LoVo (cell line): ENCODE data around the gene C8A.

Source experiments
- DNase-seq: peaks from one replicate; pipeline ENCODE4 v3.0.0-alpha.2; 2016; ENCODE audit warnings: low spot score

Gene C8A

GRCh38 chr1:56927171-56927570 lies 72.6 kb downstream of the C8A start:
- no peak for DNase-seq

- no peak for DNase-seq
These were observed 73.4 kb downstream of the C8A start for GRCh38 chr1:56927986-56928385.

DNA sequence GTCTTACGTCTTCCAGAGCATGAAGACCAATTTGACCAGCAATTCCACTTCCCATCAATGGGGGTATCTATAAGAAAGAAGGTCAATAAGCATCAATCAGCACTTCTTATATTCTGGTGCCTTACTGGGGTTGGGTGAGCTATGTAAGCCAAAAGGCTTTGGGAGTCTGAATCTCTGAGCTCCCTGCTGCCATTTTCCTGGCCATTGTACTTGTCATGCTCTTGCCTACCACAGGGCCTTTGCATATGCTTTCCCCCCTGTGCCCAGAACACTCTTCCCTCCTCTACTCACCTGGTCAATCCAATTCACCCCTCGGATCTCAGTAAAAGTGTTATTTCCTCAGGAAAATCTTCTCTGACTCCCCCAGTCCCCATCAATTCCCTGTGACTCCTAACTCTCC lies 74.9 kb downstream of the C8A start:
- DNase-seq = no peak

- no peak for DNase-seq
These were observed 76.6 kb downstream of the C8A start for GRCh38 chr1:56931211-56931610.

GRCh38 chr1:56931686-56932085 lies 77.1 kb downstream of the C8A start:
- DNase-seq = no peak

- DNase-seq = no peak
These were observed 78.6 kb downstream of the C8A start for GRCh38 chr1:56933161-56933560.

DNA sequence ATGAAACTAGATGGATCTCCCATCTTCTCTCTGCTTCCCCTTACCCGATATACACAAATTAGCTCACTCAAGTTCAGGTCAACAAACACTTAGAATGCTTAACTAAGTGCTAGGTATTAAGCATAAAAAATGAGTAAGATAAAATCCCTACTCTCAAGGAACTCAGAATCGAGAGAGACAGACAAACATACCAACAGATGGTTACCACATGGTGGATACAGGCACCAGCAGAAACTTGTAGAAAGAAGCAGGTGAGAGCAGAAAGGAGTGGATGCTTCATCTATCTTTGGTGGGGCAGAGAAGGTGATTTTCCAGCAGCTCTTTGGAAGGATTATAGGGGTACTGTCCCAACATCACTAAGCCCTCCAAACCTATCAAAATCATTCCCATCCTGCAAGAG lies 79.0 kb downstream of the C8A start:
- DNase-seq = no peak

- no peak for DNase-seq
These were observed 79.9 kb downstream of the C8A start for GRCh38 chr1:56934430-56935060.

DNA sequence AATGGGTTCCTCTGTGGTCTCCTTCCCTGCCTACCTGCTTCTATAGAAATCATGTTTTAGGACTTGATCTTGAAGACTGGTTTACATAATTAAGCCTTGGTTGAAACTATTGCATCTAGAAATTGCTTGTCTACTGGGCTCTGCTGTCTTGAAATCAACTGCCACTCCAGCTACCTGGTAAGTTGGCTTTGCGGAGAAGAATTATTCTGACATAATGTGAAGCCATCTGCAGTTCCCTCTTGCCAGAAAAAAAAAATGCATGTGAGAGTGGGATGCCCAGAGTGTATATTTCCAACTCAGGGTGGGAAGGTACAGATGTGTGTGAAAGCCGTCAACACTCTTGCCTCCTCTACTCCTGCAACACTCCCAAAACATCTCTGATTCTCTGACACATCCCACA lies 84.0 kb downstream of the C8A start:
- no peak for DNase-seq

GRCh38 chr1:56939209-56939608 lies 84.6 kb downstream of the C8A start:
- no peak for DNase-seq

DNA sequence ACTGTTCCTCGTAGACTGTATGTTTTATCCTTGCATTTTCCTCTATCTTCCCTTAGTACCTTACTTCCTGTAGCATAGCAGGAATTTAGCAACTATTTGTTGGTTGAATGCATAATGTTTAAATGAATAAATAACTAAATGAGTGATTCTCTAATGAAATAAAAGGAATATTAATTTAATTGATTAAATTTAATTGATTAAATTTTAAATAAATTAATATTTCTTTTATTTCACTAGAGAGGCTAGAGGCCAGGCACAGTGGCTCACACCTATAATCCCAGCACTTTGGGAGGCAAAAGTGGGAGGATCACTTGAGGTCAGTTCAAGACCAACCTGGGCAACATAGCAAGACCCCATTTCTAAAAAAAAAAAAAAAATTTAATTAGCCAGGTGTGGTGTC lies 85.4 kb downstream of the C8A start:
- DNase-seq = no peak

- no peak for DNase-seq
These were observed 93.9 kb downstream of the C8A start for GRCh38 chr1:56948403-56949023.

DNA sequence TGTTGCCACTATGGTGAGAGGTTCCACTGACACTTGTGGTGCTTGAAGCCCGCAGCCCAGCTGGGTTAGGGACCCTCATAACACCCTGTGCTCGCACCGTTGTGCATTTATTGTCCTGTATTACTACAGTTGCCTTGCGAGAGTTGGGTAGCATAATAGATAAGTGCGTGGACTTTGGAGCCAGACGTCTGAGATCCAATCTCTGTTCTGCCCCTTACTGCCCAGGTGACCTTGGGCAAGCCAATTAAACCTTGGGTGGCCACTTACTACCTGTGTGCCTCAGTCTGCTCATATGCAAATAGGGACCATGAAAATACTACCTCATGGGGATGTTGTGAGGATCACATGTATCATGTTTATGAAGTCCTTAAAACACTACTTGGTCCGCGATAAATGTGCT lies 97.9 kb downstream of the C8A start:
- DNase-seq = no peak

DNA sequence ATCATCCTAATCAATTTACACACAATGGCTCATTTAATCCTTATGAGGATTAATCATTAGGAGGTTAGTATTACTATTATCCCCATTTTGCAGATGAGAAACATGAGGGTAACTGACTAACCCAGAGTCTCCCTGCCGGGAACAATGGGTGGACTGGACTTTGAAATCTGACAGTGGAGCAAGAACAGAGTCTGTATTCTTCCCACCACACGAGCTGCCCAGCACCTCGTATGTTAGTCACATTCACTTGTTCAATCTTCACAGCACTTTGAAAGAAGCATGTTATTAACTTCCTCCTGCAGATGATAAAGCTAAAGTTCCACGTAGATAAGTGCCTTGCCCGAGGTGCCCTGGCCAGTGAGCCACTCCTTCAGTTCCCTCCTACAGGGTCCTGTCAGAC lies 98.8 kb downstream of the C8A start:
- DNase-seq = no peak

- DNase-seq = no peak
These were observed 100.1 kb downstream of the C8A start for GRCh38 chr1:56954664-56955063.

- no peak for DNase-seq
These were observed 103.3 kb downstream of the C8A start for GRCh38 chr1:56957931-56958330.

DNA sequence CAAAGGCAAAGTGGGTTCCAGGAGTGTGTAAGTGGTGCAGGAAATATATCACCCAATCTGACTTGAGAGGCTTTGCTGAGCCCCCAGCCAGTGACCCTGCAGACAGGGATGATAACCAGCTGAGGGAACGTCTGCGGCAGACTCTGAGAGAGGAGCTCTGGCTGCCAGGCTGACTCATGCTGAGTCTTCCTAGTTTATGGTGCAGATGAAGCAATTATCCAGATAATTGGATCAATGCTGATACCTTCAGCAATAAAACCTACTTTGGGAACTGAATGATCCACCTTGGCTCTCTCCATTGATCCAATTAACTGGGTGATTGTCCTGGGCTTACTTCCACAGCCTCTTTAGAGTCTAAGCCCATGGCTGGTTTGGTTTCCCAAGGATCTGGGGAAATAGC lies 103.9 kb downstream of the C8A start:
- no peak for DNase-seq

DNA sequence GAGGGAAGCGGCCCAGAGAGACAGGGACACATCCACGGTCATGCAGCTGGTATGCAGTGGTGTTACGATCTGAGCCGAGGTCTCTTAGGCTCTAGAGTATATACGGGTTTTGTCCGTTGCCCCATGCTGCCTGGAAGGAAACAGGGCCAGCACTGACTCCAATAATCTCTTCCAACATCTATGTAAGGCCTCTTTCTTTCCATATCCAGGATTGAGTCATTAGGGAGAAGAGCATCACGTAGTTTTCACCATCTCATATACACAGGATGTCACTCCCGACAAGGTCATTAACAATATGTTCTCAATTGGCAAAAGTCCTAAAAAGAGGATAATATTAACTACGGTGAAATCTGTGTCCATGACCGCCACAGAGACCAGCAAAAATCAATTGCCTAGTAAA lies 106.8 kb downstream of the C8A start:
- DNase-seq = no peak

DNA sequence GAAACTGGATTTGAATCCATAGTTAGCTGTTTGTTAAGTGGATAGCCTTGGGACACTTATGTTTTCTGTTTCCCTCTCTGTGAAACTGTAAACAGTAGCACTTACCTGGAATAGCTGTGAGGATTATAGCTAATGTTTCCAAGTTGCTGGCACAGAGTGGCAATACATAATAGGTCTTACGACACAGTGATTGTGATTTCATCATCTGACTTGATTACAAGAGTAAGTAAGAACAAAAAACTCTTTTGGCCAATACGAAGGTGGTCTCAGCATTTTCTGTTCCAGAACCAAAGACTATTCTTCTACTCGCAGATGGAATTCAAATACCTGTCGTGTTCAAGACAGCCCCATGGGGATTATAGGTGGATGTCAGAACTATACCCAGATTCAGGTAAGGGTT lies 109.1 kb downstream of the C8A start:
- DNase-seq = no peak

DNA sequence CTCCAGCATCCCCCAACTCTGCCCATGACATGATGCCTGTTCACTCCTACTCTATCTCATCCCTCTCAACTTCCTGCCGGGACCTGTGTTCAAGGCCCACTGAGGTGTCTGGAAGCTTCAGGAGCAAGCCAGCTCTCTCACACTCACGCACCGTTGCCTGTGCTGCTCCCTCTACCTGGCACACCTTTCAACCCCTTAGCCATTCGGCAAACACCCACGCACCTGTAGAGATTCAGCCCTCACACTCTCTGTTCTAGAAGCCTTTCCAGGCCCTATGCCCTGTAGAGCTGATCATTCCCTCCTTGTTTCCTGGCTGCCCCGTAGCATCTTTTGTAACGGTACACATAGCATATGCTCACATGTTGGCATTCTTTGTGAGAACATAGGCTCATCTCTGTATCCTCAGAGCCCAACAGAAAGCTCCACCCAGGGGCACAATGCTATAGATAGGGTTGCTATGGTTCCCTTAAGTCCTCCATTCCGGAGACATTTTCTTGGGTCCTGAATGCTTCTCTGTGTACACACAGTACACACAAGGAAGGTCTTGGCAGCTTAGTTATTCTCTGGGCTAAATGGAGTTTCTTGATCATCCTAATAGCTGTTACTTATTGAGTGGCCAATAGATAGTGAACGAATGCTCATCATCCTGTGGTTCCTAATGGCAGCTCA lies 109.9 kb downstream of the C8A start:
- no peak for DNase-seq

DNA sequence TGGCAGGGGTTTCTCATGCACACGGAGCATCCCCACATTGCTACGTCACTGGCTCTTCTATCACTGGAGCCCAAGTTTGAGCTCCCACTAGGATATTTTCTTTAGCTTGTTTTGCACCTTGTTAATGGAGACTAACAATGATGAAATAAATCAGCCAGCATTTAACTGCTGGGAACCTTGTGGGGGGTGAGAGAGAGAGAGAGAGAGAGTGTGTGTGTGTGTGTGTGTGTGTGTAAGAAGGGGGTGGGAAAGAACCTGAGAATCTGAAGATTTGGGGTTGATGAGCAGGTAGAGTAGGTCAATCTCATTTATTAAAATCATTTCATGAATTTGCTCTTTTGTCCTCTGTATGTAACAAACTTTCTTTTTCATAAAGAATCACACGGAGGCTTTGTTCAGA lies 110.6 kb downstream of the C8A start:
- DNase-seq = no peak

- DNase-seq = no peak
These were observed 111.5 kb downstream of the C8A start, which contains the start of gene C8B for GRCh38 chr1:56965916-56966697. TSS of gene C8B (minus strand) at chr1:56966015. CDS start at chr1:56965948, 67 bp downstream.

DNA sequence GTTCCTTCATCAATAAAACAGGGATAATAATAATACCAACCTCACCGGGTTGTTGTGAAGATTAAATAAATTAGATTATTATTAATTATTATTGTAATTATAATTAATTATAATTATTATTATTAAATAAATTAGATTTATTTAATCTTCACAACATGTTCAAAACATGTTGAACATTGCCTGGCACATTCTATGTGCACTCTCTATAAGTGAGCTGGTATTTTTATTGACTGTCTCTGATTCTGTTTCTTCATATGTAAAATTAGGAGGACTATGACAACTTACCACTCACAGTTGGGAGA lies 112.1 kb downstream of the C8A start:
- DNase-seq = no peak
